K562 (cell line): ENCODE data around the gene SLC18B1. TPM values are rescaled to one million over a fixed set of nuclear protein-coding genes. Genes with fewer than 3 reads are reported as not detected.

ENCODE experiments used
- ATAC-seq: fragments of 200-7000 bp; cut with Tn5 transposase; 3 replicates; pipeline ENCODE4 v1.9.1; 2020; ENCODE audit warnings: moderate library complexity
- BruUV-seq: library from RNA; stranded (reverse); fragments of 400-500 nt; replicated peaks from 2 replicates; lab custom pipeline; 2021; lab: Mats Ljungman, UMichigan
- CTCF ChIA-PET: fragments of 300-600 bp; formaldehyde crosslinking; extraction: SDS; loops from one replicate; lab custom pipeline; 2021; ENCODE audit warnings: low intra/inter-chr PET ratio; lab: Yijun Ruan, JAX
- POLR2A ChIA-PET: fragments of 300-600, 350-650 bp; sonication (Branson Sonifier 250); formaldehyde crosslinking; extraction: SDS; loops from one replicate; lab custom pipeline; 2021; ENCODE audit warnings: antibody characterized with exemption, inconsistent platforms; lab: Yijun Ruan, JAX
- DNase-seq, 4 experiments: peaks; one replicate each; pipeline versions ENCODE4 v3.0.0 to v3.0.0-alpha.2; 2011 to 2018; ENCODE audit warnings: low spot score in 3 of 4, mixed read lengths in 3 of 4; ENCODE audit errors: extremely low read depth in 1 of 4
- FAIRE-seq: peaks from 2 replicates; lab custom pipeline; 2011; peaks lifted over from hg19 to GRCh38; lab: Jason Lieb, UNC
- H2AFZ ChIP-seq: 2 replicates; pipeline ENCODE4 v1.6.0; 2011; ENCODE audit warnings: low read depth, low read length, control low read depth, inconsistent platforms
- H3K27ac ChIP-seq: fragments of 200-600 bp; 3 replicates; pipeline ENCODE4 v1.8.0; 2011; ENCODE audit warnings: low read depth, mild to moderate bottlenecking, control low read depth, inconsistent platforms, low read length, moderate library complexity, mixed read lengths; ENCODE audit errors: extremely low read depth
- H3K27me3 ChIP-seq, 2 experiments: fragments of 300-600 bp in 1 of 2; 2 replicates in 1 of 2; 3 replicates in 1 of 2; pipeline versions ENCODE4 v1.6.0 to v1.8.0; 2011; ENCODE audit warnings: inconsistent platforms in 2 of 2, low read length in 2 of 2, mild to moderate bottlenecking in 1 of 2, mixed read lengths in 1 of 2, moderate library complexity in 1 of 2; ENCODE audit not compliant: control insufficient read depth in 2 of 2, insufficient read depth in 2 of 2
- H3K36me3 ChIP-seq: fragments of 300-600 bp; 3 replicates; pipeline ENCODE4 v1.8.0; 2011; ENCODE audit warnings: mild to moderate bottlenecking, low read length, inconsistent platforms; ENCODE audit not compliant: control insufficient read depth, insufficient read depth
- H3K4me1 ChIP-seq, 2 experiments: fragments of 200-600 bp in 1 of 2; replicated peaks in 1 of 2; 2 replicates in 1 of 2; 3 replicates in 1 of 2; pipeline versions ENCODE4 v1.5.1 to v1.8.0; 2011; ENCODE audit warnings: inconsistent platforms in 2 of 2, low read length in 2 of 2, mild to moderate bottlenecking in 1 of 2, mixed read lengths in 1 of 2, moderate library complexity in 1 of 2; ENCODE audit not compliant: control insufficient read depth in 2 of 2, insufficient read depth in 2 of 2
- H3K4me2 ChIP-seq: 2 replicates; pipeline ENCODE4 v1.6.1; 2011; ENCODE audit warnings: low read length, control low read depth, inconsistent platforms, mixed read lengths; ENCODE audit not compliant: insufficient read depth
- H3K4me3 ChIP-seq: fragments of 200-600 bp; sonication (generic), shearing (Covaris generic); 2 replicates; pipeline ENCODE4 v1.5.1; 2016; ENCODE audit warnings: control low read depth, inconsistent platforms
- H3K79me2 ChIP-seq: fragments of 200-600 bp; 3 replicates; pipeline ENCODE4 v1.8.0; 2011; ENCODE audit warnings: low read length, inconsistent platforms; ENCODE audit not compliant: control insufficient read depth, insufficient read depth
- H3K9ac ChIP-seq, 2 experiments: 2 replicates each; pipeline versions ENCODE4 v1.6.0 to v1.6.1; 2011; ENCODE audit warnings: low read depth in 2 of 2, low read length in 2 of 2, control low read depth in 1 of 2, inconsistent platforms in 1 of 2, mild to moderate bottlenecking in 1 of 2, mixed read lengths in 1 of 2; ENCODE audit not compliant: insufficient read depth in 1 of 2
- H3K9me1 ChIP-seq: one replicate; pipeline ENCODE4 v1.6.0; 2011; ENCODE audit warnings: inconsistent platforms, mild to moderate bottlenecking, low read length, moderate library complexity; ENCODE audit not compliant: control insufficient read depth, insufficient read depth
- H3K9me3 ChIP-seq: replicated peaks from 2 replicates; pipeline ENCODE4 v1.5.1; 2011; ENCODE audit warnings: low read depth, low read length, inconsistent platforms; ENCODE audit not compliant: control insufficient read depth, insufficient read depth
- H4K20me1 ChIP-seq: replicated peaks from 2 replicates; pipeline ENCODE4 v1.6.1; 2011; ENCODE audit warnings: low read length, inconsistent platforms, mixed read lengths; ENCODE audit not compliant: control insufficient read depth, insufficient read depth
- FOSL1 ChIP-seq: fragments of 200-800 bp; sonication (Bioruptor generic); conservative IDR thresholded peaks from 2 replicates; pipeline ENCODE4 v1.6.1; 2016; ENCODE audit warnings: missing genetic modification characterization, missing compliant biosample characterization
- FOXM1 ChIP-seq, 2 experiments: fragments of 450-650 bp in 1 of 2; sonication (generic) in 1 of 2; formaldehyde crosslinking in 1 of 2; IDR thresholded peaks; 2 replicates each; pipeline versions ENCODE4 v1.6.1 to v1.9.0; 2017 to 2022; ENCODE audit warnings: low read depth in 2 of 2, mild to moderate bottlenecking in 2 of 2, missing genetic modification reagents in 1 of 2, moderate library complexity in 1 of 2
- GATA2 ChIP-seq: sonication (generic); formaldehyde crosslinking; IDR thresholded peaks from 2 replicates; pipeline ENCODE4 v1.4.0; 2020; ENCODE audit warnings: mild to moderate bottlenecking, missing genetic modification reagents
- KAT8 ChIP-seq: fragments of 450-650 bp; IDR thresholded peaks from 2 replicates; pipeline ENCODE4 v1.6.1; 2016; ENCODE audit warnings: low read depth, mild to moderate bottlenecking
- MTA1 ChIP-seq: fragments of 450-650 bp; IDR thresholded peaks from 2 replicates; pipeline ENCODE4 v1.6.1; 2017; ENCODE audit warnings: borderline replicate concordance
- MXI1 ChIP-seq: IDR thresholded peaks from 2 replicates; pipeline ENCODE4 v1.6.1; 2011; ENCODE audit warnings: low read depth, mild to moderate bottlenecking, improper control_type of control experiment, low read length
- RBM17 ChIP-seq: fragments of 200-400 bp; formaldehyde crosslinking; IDR thresholded peaks from 2 replicates; pipeline ENCODE4 v1.6.1; 2017; ENCODE audit warnings: low read depth, mild to moderate bottlenecking, low read length, borderline replicate concordance
- YBX1 ChIP-seq: fragments of 450-650 bp; IDR thresholded peaks from 2 replicates; pipeline ENCODE4 v1.7.1; 2016; ENCODE audit warnings: mild to moderate bottlenecking
- ZNF263 ChIP-seq: sonication (generic); formaldehyde crosslinking; IDR thresholded peaks from 2 replicates; pipeline ENCODE4 v1.8.0; 2022; ENCODE audit warnings: mild to moderate bottlenecking, missing genetic modification reagents, borderline replicate concordance
- ZNF384 ChIP-seq: IDR thresholded peaks from 2 replicates; pipeline ENCODE4 v1.6.1; 2012; ENCODE audit warnings: low read depth, low read length, improper control_type of control experiment
- ZNF551 ChIP-seq: fragments of 250-450 bp; sonication (Bioruptor Pico); IDR thresholded peaks from 2 replicates; pipeline ENCODE4 v1.5.0; 2021; ENCODE audit warnings: mild to moderate bottlenecking, moderate library complexity
- ZNF76 ChIP-seq: fragments of 250-450 bp; sonication (Bioruptor Pico); IDR thresholded peaks from 2 replicates; pipeline ENCODE4 v1.4.0; 2020; ENCODE audit warnings: mild to moderate bottlenecking, moderate library complexity, borderline replicate concordance
- WGBS: fragments of 100-300 bp; shearing (Covaris generic); methylation state at CpG from one replicate; pipeline ENCODE4 v1.1.6; 2016; ENCODE audit warnings: low coverage, mixed read lengths; ENCODE audit not compliant: insufficient coverage; ENCODE audit errors: missing lambda C conversion rate; 5-methylcytosine and 5-hydroxymethylcytosine counted together
- in situ Hi-C: fragments of 300-500 bp; cut with MboI; formaldehyde crosslinking; loops from 4 replicates; pipeline ENCODE4 v1.15.0; 2018; ENCODE audit warnings: inconsistent platforms, mixed read lengths
- intact Hi-C: fragments of 100-400 bp; cut with micrococcal nuclease; formaldehyde crosslinking; loops from 2 replicates; pipeline ENCODE4 v1.14.2; 2022
- polyA plus RNA-seq, 8 experiments: library from polyadenylated mRNA; depleted of rRNA in 4 of 8; stranded (reverse) in 5 of 8; unstranded in 3 of 8; fragments of >200 nt; fragmentation: Nextera tagmentation in 2 of 8; fragmentation: Illumina TruSeq in 1 of 8; extraction: Ambion mirVana in 2 of 8; extraction: Trizol in 1 of 8; gene quantifications; 2 replicates each; pipeline versions ENCODE4 v1.2.1 to v1.2.3, GENCODE V29; 2011 to 2014; ENCODE audit warnings: inconsistent platforms in 1 of 8, missing spikeins in 1 of 8
- total RNA-seq, 7 experiments: library from RNA; depleted of rRNA in 6 of 7; stranded (reverse); fragments of >200 nt in 6 of 7; fragmentation: Illumina TruSeq in 2 of 7; extraction: Trizol in 2 of 7; gene quantifications; 2 replicates each; pipeline versions ENCODE4 v1.2.1 to v1.2.3, GENCODE V29; 2011 to 2021; ENCODE audit warnings: low replicate concordance in 1 of 7
- TF ChIP-seq, protein P1 (sequence below): fragments of 450-650 bp; IDR thresholded peaks from 2 replicates; pipeline ENCODE4 v1.6.1; 2016; ENCODE audit warnings: mild to moderate bottlenecking
- TF ChIP-seq, protein P2 (sequence below): fragments of 450-650 bp; IDR thresholded peaks from 2 replicates; pipeline ENCODE4 v1.6.1; 2016
- TF ChIP-seq, protein P3 (sequence below): fragments of 250-450 bp; sonication (Bioruptor Pico); IDR thresholded peaks from 2 replicates; pipeline ENCODE4 v1.5.0; 2021; ENCODE audit warnings: mild to moderate bottlenecking, borderline replicate concordance

SLC18B1 gene
- total and polyA plus RNA-seq, 9 of the 15 experiments (the other 6 are each of a cell fraction or from before 2014, with no cell fraction given): 10.4 to 49.1 (median 32.0) TPM

DNA sequence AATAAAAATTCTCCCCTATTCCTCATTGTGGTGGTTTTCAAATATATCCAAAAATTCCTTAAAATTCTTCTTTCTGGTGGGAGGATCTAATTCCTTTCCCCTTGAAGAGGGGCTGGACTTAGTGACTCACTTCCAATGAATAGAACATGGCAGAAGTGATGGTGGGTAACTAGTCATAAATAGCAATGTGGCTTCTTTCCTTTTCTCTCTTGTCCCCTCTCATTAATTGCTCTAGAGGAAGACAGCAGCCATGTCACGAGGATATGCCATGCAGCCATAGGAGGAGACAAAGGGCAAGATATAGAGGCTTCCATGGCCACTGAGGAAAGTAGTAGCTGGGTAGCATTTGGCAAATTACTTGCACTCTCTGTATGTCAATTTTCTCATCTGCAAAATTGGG is 46.6 kb downstream of the SLC18B1 start (continued):
- TF ChIP-seq, protein P1, sequence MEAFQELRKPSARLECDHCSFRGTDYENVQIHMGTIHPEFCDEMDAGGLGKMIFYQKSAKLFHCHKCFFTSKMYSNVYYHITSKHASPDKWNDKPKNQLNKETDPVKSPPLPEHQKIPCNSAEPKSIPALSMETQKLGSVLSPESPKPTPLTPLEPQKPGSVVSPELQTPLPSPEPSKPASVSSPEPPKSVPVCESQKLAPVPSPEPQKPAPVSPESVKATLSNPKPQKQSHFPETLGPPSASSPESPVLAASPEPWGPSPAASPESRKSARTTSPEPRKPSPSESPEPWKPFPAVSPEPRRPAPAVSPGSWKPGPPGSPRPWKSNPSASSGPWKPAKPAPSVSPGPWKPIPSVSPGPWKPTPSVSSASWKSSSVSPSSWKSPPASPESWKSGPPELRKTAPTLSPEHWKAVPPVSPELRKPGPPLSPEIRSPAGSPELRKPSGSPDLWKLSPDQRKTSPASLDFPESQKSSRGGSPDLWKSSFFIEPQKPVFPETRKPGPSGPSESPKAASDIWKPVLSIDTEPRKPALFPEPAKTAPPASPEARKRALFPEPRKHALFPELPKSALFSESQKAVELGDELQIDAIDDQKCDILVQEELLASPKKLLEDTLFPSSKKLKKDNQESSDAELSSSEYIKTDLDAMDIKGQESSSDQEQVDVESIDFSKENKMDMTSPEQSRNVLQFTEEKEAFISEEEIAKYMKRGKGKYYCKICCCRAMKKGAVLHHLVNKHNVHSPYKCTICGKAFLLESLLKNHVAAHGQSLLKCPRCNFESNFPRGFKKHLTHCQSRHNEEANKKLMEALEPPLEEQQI: no peak
- TF ChIP-seq, all 486 proteins: peak for 0

DNA sequence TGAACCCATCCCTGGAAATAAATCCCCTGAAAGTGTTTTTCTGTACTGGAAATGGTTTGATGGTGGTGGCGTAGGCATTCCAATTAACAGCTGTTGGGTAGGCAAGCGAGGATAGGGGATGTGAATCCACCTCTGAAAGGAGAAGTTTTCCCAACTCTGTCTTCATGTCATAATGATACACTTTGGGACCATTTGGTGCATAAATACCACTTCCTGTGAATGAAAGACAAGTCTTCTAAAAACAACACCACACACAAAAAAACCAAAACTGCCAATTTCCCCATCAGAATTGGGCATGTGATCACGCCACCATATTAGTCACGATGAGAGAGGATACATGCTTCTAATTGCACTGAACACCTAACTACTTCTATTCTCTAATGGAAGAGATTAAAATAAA is 47.1 kb downstream of the SLC18B1 start:
- no TSS peak for BruUV-seq
- ChIA-PET POLR2A (no interaction called here), CTCF (no interaction called here)
- Histone ChIP-seq H3K4me1 (no peaks in the 10 kb centered on the region), H3K27me3 (peaks cover 0 to 2% of the 10 kb centered on the region in 2 experiments; a peak in 2 of 5 replicates), H3K4me3 (no peak overlapping the region), H4K20me1 (no peaks in the 10 kb centered on the region), H3K27ac (no peak overlapping the region), H3K79me2 (no peaks in the 10 kb centered on the region), H3K9ac (no peak overlapping the region), H2AFZ (no peak overlapping the region), H3K9me1 (no peaks in the 10 kb centered on the region), H3K4me2 (no peak overlapping the region), H3K36me3 (no peaks in the 10 kb centered on the region), H3K9me3 (no peaks in the 10 kb centered on the region)
- DNase-seq (no peak), FAIRE-seq (no peak), ATAC-seq (no peak)
- intact Hi-C loops (no loop called here), in situ Hi-C loops (loop anchor here (25.0 kb wide), 2 partner anchors 214 to 464 kb away; partner anchors contain the start of gene TAAR9)
- 0% methylated on average over 4 of the region's 4 CpGs for WGBS
- TF ChIP-seq FOXM1 (IDR thresholded peaks at IDR 0.05; ENCODE audit: low read depth) (no peak), FOXM1 (CRISPR knock-in tag; IDR thresholded peaks at IDR 0.05; ENCODE audit: low read depth) (no peak), KAT8 (no peak), MTA1 (no peak), YBX1 (no peak), GATA2 (CRISPR knock-in tag) (no peak), MXI1 (no peak), ZNF263 (no peak), ZNF384 (no peak), FOSL1 (tag) (no peak), ZNF551 (CRISPR knock-in tag) (no peak), ZNF76 (no peak), RBM17 (no peak)
- TF ChIP-seq, protein P2, sequence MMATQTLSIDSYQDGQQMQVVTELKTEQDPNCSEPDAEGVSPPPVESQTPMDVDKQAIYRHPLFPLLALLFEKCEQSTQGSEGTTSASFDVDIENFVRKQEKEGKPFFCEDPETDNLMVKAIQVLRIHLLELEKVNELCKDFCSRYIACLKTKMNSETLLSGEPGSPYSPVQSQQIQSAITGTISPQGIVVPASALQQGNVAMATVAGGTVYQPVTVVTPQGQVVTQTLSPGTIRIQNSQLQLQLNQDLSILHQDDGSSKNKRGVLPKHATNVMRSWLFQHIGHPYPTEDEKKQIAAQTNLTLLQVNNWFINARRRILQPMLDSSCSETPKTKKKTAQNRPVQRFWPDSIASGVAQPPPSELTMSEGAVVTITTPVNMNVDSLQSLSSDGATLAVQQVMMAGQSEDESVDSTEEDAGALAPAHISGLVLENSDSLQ: no peak
- TF ChIP-seq, protein P3, sequence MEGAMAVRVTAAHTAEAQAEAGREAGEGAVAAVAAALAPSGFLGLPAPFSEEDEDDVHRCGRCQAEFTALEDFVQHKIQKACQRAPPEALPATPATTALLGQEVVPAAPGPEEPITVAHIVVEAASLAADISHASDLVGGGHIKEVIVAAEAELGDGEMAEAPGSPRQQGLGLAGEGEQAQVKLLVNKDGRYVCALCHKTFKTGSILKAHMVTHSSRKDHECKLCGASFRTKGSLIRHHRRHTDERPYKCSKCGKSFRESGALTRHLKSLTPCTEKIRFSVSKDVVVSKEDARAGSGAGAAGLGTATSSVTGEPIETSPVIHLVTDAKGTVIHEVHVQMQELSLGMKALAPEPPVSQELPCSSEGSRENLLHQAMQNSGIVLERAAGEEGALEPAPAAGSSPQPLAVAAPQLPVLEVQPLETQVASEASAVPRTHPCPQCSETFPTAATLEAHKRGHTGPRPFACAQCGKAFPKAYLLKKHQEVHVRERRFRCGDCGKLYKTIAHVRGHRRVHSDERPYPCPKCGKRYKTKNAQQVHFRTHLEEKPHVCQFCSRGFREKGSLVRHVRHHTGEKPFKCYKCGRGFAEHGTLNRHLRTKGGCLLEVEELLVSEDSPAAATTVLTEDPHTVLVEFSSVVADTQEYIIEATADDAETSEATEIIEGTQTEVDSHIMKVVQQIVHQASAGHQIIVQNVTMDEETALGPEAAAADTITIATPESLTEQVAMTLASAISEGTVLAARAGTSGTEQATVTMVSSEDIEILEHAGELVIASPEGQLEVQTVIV: no peak
